Natural killer cell treated with Interleukin-12 subunit alpha and Interleukin-12 subunit beta and Interleukin-15 and Interleukin-18, amount 100 ng/mL, for 72 hours (primary cell): ENCODE measurements around the gene BPIFA2. TPM values are rescaled to one million over a fixed set of nuclear protein-coding genes. Genes with fewer than 3 reads are reported as not detected.

Experiments used
- ATAC-seq, 2 donors: fragments of 150-1000 bp; cut with Tn5 transposase in 1 of 2; sonication (Bioruptor Pico), chemical (Tn5 transposase) in 1 of 2; 2 replicates each; pipeline ENCODE4 v1.10.0; 2021
- DNase-seq: peaks from one replicate; pipeline ENCODE4 v3.0.0; 2022; ENCODE audit warnings: low spot score
- H3K27ac Mint-ChIP-seq, 2 donors: 1 replicate in 1 of 2; 2 replicates in 1 of 2; pipeline ENCODE4 v1.8.0; 2022; ENCODE audit warnings: mixed read lengths in 2 of 2, mild to moderate bottlenecking in 1 of 2, moderate library complexity in 1 of 2
- H3K27me3 Mint-ChIP-seq, 2 donors: 1 replicate in 1 of 2; 2 replicates in 1 of 2; pipeline ENCODE4 v1.8.0; 2022; ENCODE audit warnings: mixed read lengths in 2 of 2
- H3K36me3 Mint-ChIP-seq: one replicate; pipeline ENCODE4 v1.8.0; 2022; ENCODE audit warnings: mixed read lengths
- H3K4me1 Mint-ChIP-seq, 2 donors: 1 replicate in 1 of 2; 2 replicates in 1 of 2; pipeline ENCODE4 v1.8.0; 2022; ENCODE audit warnings: low read depth in 2 of 2, mixed read lengths in 2 of 2, mild to moderate bottlenecking in 1 of 2
- H3K4me3 Mint-ChIP-seq: one replicate; pipeline ENCODE4 v1.8.0; 2022; ENCODE audit warnings: mixed read lengths
- H3K9me3 Mint-ChIP-seq: 2 replicates; pipeline ENCODE4 v1.8.0; 2022; ENCODE audit warnings: mixed read lengths
- total RNA-seq, 2 donors: library from RNA; stranded (reverse); gene quantifications; one replicate each; pipeline ENCODE4 v1.2.3, GENCODE V29; 2022

BPIFA2 gene
- total RNA-seq, 2 donors from 2014 or later, result not detected

GRCh38 chr20:33137195-33137594 lies 30.8 kb upstream of the BPIFA2 start:
- no peak overlapping the region for H3K27ac Mint-ChIP-seq
- ATAC-seq, result no peak
- H3K27me3 Mint-ChIP-seq, result peaks cover 2 to 5% of the 10 kb centered on the region in 2 donors
- H3K4me3 Mint-ChIP-seq, result no peak overlapping the region
- no peaks in the 10 kb centered on the region for H3K4me1 Mint-ChIP-seq
- H3K9me3 Mint-ChIP-seq, result no peaks in the 10 kb centered on the region
- no peaks in the 10 kb centered on the region for H3K36me3 Mint-ChIP-seq
- DNase-seq, result no peak

- Mint-ChIP-seq H3K4me3 (no peak overlapping the region), H3K27ac (no peak overlapping the region), H3K4me1 (no peaks in the 10 kb centered on the region), H3K27me3 (peaks cover 6 to 16% of the 10 kb centered on the region in 2 donors), H3K36me3 (no peaks in the 10 kb centered on the region), H3K9me3 (no peaks in the 10 kb centered on the region)
- DNase-seq (no peak), ATAC-seq (no peak)
These were observed 28.5 kb upstream of the BPIFA2 start for GRCh38 chr20:33139467-33139866.

GRCh38 chr20:33145521-33145920 lies 22.4 kb upstream of the BPIFA2 start:
- peaks cover 28 to 45% of the 10 kb centered on the region in 2 donors for H3K27me3 Mint-ChIP-seq

GRCh38 chr20:33147299-33147698 lies 20.7 kb upstream of the BPIFA2 start:
- Mint-ChIP-seq H3K9me3 (no peaks in the 10 kb centered on the region), H3K36me3 (no peaks in the 10 kb centered on the region), H3K27ac (no peak overlapping the region), H3K4me1 (no peaks in the 10 kb centered on the region), H3K27me3 (peaks cover 29 to 50% of the 10 kb centered on the region in 2 donors), H3K4me3 (no peak overlapping the region)
- no peak for ATAC-seq
- no peak for DNase-seq

More at GRCh38 chr20:33145521-33145920, 22.4 kb upstream of the BPIFA2 start:
- H3K4me3 Mint-ChIP-seq, result no peak overlapping the region
- H3K27ac Mint-ChIP-seq, result no peak overlapping the region
- H3K9me3 Mint-ChIP-seq, result no peaks in the 10 kb centered on the region
- no peaks in the 10 kb centered on the region for H3K36me3 Mint-ChIP-seq
- DNase-seq (no peak), ATAC-seq (no peak)
- no peaks in the 10 kb centered on the region for H3K4me1 Mint-ChIP-seq

- Mint-ChIP-seq H3K27me3 (peaks cover 29 to 50% of the 10 kb centered on the region in 2 donors), H3K36me3 (no peaks in the 10 kb centered on the region), H3K4me3 (no peak overlapping the region), H3K4me1 (no peaks in the 10 kb centered on the region), H3K27ac (no peak overlapping the region), H3K9me3 (no peaks in the 10 kb centered on the region)
- no peak for DNase-seq
- peak; percentile 9 to 28 for ATAC-seq
These were observed 19.9 kb upstream of the BPIFA2 start for GRCh38 chr20:33148040-33148439.

- DNase-seq (no peak), ATAC-seq (no peak)
- H3K27me3 Mint-ChIP-seq, result peaks cover 28 to 45% of the 10 kb centered on the region in 2 donors
- no peak overlapping the region for H3K27ac Mint-ChIP-seq
- H3K4me1 Mint-ChIP-seq, result no peaks in the 10 kb centered on the region
- H3K9me3 Mint-ChIP-seq, result no peaks in the 10 kb centered on the region
- no peaks in the 10 kb centered on the region for H3K36me3 Mint-ChIP-seq
- H3K4me3 Mint-ChIP-seq, result no peak overlapping the region
These were observed 13.7 kb upstream of the BPIFA2 start for GRCh38 chr20:33154252-33154651.

GRCh38 chr20:33158637-33159385 lies 9.1 kb upstream of the BPIFA2 start:
- Mint-ChIP-seq H3K4me1 (no peaks in the 10 kb centered on the region), H3K27ac (no peak overlapping the region), H3K27me3 (peaks cover 16 to 22% of the 10 kb centered on the region in 2 donors), H3K9me3 (no peaks in the 10 kb centered on the region), H3K36me3 (no peaks in the 10 kb centered on the region), H3K4me3 (no peak overlapping the region)
- ATAC-seq (peak in 1 of 2 donors; percentile 22), DNase-seq (no peak)

GRCh38 chr20:33159713-33160112 lies 8.2 kb upstream of the BPIFA2 start:
- H3K4me1 Mint-ChIP-seq, result no peaks in the 10 kb centered on the region
- no peak for ATAC-seq
- no peak overlapping the region for H3K4me3 Mint-ChIP-seq
- no peaks in the 10 kb centered on the region for H3K9me3 Mint-ChIP-seq
- no peak for DNase-seq
- H3K27ac Mint-ChIP-seq, result no peak overlapping the region
- H3K27me3 Mint-ChIP-seq, result peaks cover 12 to 13% of the 10 kb centered on the region in 2 donors
- no peaks in the 10 kb centered on the region for H3K36me3 Mint-ChIP-seq

- ATAC-seq (no peak), DNase-seq (no peak)
- no peaks in the 10 kb centered on the region for H3K4me1 Mint-ChIP-seq
- H3K27ac Mint-ChIP-seq, result no peak overlapping the region
- H3K9me3 Mint-ChIP-seq, result no peaks in the 10 kb centered on the region
- H3K27me3 Mint-ChIP-seq, result peaks cover 12 to 13% of the 10 kb centered on the region in 2 donors
- H3K36me3 Mint-ChIP-seq, result no peaks in the 10 kb centered on the region
- H3K4me3 Mint-ChIP-seq, result no peak overlapping the region
These were observed 7.3 kb upstream of the BPIFA2 start for GRCh38 chr20:33160681-33161080.

- ATAC-seq, result no peak
- no peaks in the 10 kb centered on the region for H3K36me3 Mint-ChIP-seq
- DNase-seq, result no peak
- no peaks in the 10 kb centered on the region for H3K4me1 Mint-ChIP-seq
- H3K4me3 Mint-ChIP-seq, result no peak overlapping the region
- H3K27ac Mint-ChIP-seq, result no peak overlapping the region
- peaks cover 5 to 8% of the 10 kb centered on the region in 2 donors for H3K27me3 Mint-ChIP-seq
- H3K9me3 Mint-ChIP-seq, result no peaks in the 10 kb centered on the region
These were observed 5.6 kb upstream of the BPIFA2 start for GRCh38 chr20:33162313-33162712.

- DNase-seq (no peak), ATAC-seq (no peak)
- no peaks in the 10 kb centered on the region for H3K9me3 Mint-ChIP-seq
- H3K4me3 Mint-ChIP-seq, result no peak overlapping the region
- no peak overlapping the region for H3K27ac Mint-ChIP-seq
- H3K27me3 Mint-ChIP-seq, result peaks cover 3 to 6% of the 10 kb centered on the region in 2 donors
- H3K36me3 Mint-ChIP-seq, result no peaks in the 10 kb centered on the region
- no peaks in the 10 kb centered on the region for H3K4me1 Mint-ChIP-seq
These were observed 5.2 kb upstream of the BPIFA2 start for GRCh38 chr20:33162753-33163152.

- H3K4me1 Mint-ChIP-seq, result no peaks in the 10 kb centered on the region
- ATAC-seq (peak in 1 of 2 donors; percentile 41), DNase-seq (no peak)
- peaks cover 2 to 6% of the 10 kb centered on the region in 2 donors for H3K27me3 Mint-ChIP-seq
- no peak overlapping the region for H3K4me3 Mint-ChIP-seq
- no peaks in the 10 kb centered on the region for H3K9me3 Mint-ChIP-seq
- peaks cover 7% of the 10 kb centered on the region for H3K36me3 Mint-ChIP-seq
- no peak overlapping the region for H3K27ac Mint-ChIP-seq
These were observed 3.9 kb upstream of the BPIFA2 start for GRCh38 chr20:33163856-33164762.

- no peak for ATAC-seq
- peaks cover 2 to 6% of the 10 kb centered on the region in 2 donors for H3K27me3 Mint-ChIP-seq
- H3K27ac Mint-ChIP-seq, result no peak overlapping the region
- no peaks in the 10 kb centered on the region for H3K4me1 Mint-ChIP-seq
- H3K4me3 Mint-ChIP-seq, result no peak overlapping the region
- peaks cover 7% of the 10 kb centered on the region for H3K36me3 Mint-ChIP-seq
- no peak for DNase-seq
- H3K9me3 Mint-ChIP-seq, result no peaks in the 10 kb centered on the region
These were observed 3.2 kb upstream of the BPIFA2 start for GRCh38 chr20:33164763-33165095.

- Mint-ChIP-seq H3K4me3 (no peak overlapping the region), H3K27me3 (peaks cover 2 to 9% of the 10 kb centered on the region in 2 donors), H3K36me3 (peaks cover 10% of the 10 kb centered on the region), H3K4me1 (no peaks in the 10 kb centered on the region), H3K27ac (no peak overlapping the region), H3K9me3 (no peaks in the 10 kb centered on the region)
- ATAC-seq (no peak), DNase-seq (no peak)
These were observed 2.4 kb upstream of the BPIFA2 start for GRCh38 chr20:33165416-33166055.
